ENCODE results near the gene TET1. TPM values are rescaled to one million over a fixed set of nuclear protein-coding genes. Genes with fewer than 3 reads are reported as not detected.
A peak's percentile ranks its signal among the peaks of the same experiment; 100 is the strongest.
"Not testable (repeated sequence)": the region's sequence is repeated elsewhere in the genome, so short reads cannot be mapped to it uniquely, and the experiment has no call there.

The TET1 gene
- total and polyA plus RNA-seq, 4 donors: 4.9 to 26.5 (median 15.6) TPM

GRCh38 chr10:68720793-68721672, 160.9 kb downstream of the TET1 start, which contains the start of gene CCAR1:
Gene CCAR1 (plus strand): TSS chr10:68721239. CDS start chr10:68722505, 1,266 bp downstream.
- peak; percentile 90 to 100 (median 97) for DNase-seq (ENCODE audit: low read depth in 4 of 6, low spot score in 6 of 6)
- Histone ChIP-seq H3K4me3 (ENCODE audit: low read depth, low read length) (peak within 1 kb of the TSS; percentile 95), H3K4me1 (ENCODE audit: control insufficient read depth, insufficient read depth, low read length) (peaks cover 8% of the 10 kb centered on the region), H3K36me3 (ENCODE audit: control insufficient read depth, insufficient read depth, low read length) (peaks cover 27% of the 10 kb centered on the region), H3K9me3 (ENCODE audit: control insufficient read depth, insufficient read depth, low read length) (no peaks in the 10 kb centered on the region), H3K27ac (ENCODE audit: low read depth, low read length) (peak within 1 kb of the TSS; percentile 78), H3K27me3 (ENCODE audit: control insufficient read depth, insufficient read depth, low read length) (no peaks in the 10 kb centered on the region)
- 0% methylated on average over 69 of the region's 72 CpGs for WGBS (ENCODE audit: insufficient coverage)

- Histone ChIP-seq H3K27ac (ENCODE audit: low read depth, low read length) (peak overlapping the region; percentile 78), H3K27me3 (ENCODE audit: control insufficient read depth, insufficient read depth, low read length) (no peaks in the 10 kb centered on the region), H3K36me3 (ENCODE audit: control insufficient read depth, insufficient read depth, low read length) (peaks cover 34% of the 10 kb centered on the region), H3K9me3 (ENCODE audit: control insufficient read depth, insufficient read depth, low read length) (no peaks in the 10 kb centered on the region), H3K4me1 (ENCODE audit: control insufficient read depth, insufficient read depth, low read length) (peaks cover 8% of the 10 kb centered on the region), H3K4me3 (ENCODE audit: low read depth, low read length) (peak overlapping the region; percentile 95)
- peak in 2 of 6 donors; percentile 10 to 22 for DNase-seq (ENCODE audit: low read depth in 4 of 6, low spot score in 6 of 6)
- 0% methylated on average over 18 of the region's 27 CpGs for WGBS (ENCODE audit: insufficient coverage)
Measured at GRCh38 chr10:68721673-68722335, 161.7 kb downstream of the TET1 start.

- H3K36me3 ChIP-seq (ENCODE audit: control insufficient read depth, insufficient read depth, low read length): peaks cover 58% of the 10 kb centered on the region
Measured at GRCh38 chr10:68725016-68725415, 164.9 kb downstream of the TET1 start.

GRCh38 chr10:68727146-68727545, 167.0 kb downstream of the TET1 start:
- peaks cover 5% of the 10 kb centered on the region for H3K4me1 ChIP-seq (ENCODE audit: control insufficient read depth, insufficient read depth, low read length)
- no peaks in the 10 kb centered on the region for H3K27me3 ChIP-seq (ENCODE audit: control insufficient read depth, insufficient read depth, low read length)
- DNase-seq (ENCODE audit: low read depth in 4 of 6, low spot score in 6 of 6): no peak
- 89% methylated on average over 1 of the region's 9 CpGs for WGBS (ENCODE audit: insufficient coverage)
- H3K36me3 ChIP-seq (ENCODE audit: control insufficient read depth, insufficient read depth, low read length): peaks cover 73% of the 10 kb centered on the region
- H3K9me3 ChIP-seq (ENCODE audit: control insufficient read depth, insufficient read depth, low read length): no peaks in the 10 kb centered on the region
- H3K27ac ChIP-seq (ENCODE audit: low read depth, low read length): no peak overlapping the region
- no peak overlapping the region for H3K4me3 ChIP-seq (ENCODE audit: low read depth, low read length)

More at GRCh38 chr10:68725016-68725415, 164.9 kb downstream of the TET1 start:
- Histone ChIP-seq H3K4me3 (ENCODE audit: low read depth, low read length) (no peak overlapping the region), H3K4me1 (ENCODE audit: control insufficient read depth, insufficient read depth, low read length) (peaks cover 8% of the 10 kb centered on the region), H3K9me3 (ENCODE audit: control insufficient read depth, insufficient read depth, low read length) (no peaks in the 10 kb centered on the region), H3K27me3 (ENCODE audit: control insufficient read depth, insufficient read depth, low read length) (no peaks in the 10 kb centered on the region), H3K27ac (ENCODE audit: low read depth, low read length) (no peak overlapping the region)
- DNase-seq (ENCODE audit: low read depth in 4 of 6, low spot score in 6 of 6): no peak
- WGBS (ENCODE audit: insufficient coverage): 100% methylated on average over 4 of the region's 14 CpGs

DNA sequence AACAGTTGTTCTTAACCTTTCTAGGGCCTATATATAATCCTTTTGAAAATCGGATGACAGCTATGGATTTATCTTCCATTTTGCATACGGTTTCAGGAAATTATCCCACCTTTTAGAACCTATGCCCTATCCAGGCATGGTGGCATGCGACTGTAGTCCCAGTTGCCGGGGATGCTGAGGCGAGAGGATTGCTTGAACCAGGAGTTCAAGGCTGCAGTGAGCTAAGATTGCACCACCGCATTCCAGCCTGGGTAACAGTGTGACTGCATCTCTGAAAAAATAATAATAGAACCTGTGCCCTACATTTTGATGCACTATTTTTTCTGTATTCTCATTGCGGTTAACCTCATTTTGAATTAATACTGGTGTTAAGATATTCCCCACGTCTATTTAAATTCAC, 172.5 kb downstream of the TET1 start:
- 100% methylated on average over 6 of the region's 8 CpGs for WGBS (ENCODE audit: insufficient coverage)
- no peaks in the 10 kb centered on the region for H3K27me3 ChIP-seq (ENCODE audit: control insufficient read depth, insufficient read depth, low read length)
- H3K4me3 ChIP-seq (ENCODE audit: low read depth, low read length): no peak overlapping the region
- H3K9me3 ChIP-seq (ENCODE audit: control insufficient read depth, insufficient read depth, low read length): no peaks in the 10 kb centered on the region
- no peak overlapping the region for H3K27ac ChIP-seq (ENCODE audit: low read depth, low read length)
- peaks cover 61% of the 10 kb centered on the region for H3K36me3 ChIP-seq (ENCODE audit: control insufficient read depth, insufficient read depth, low read length)
- no peaks in the 10 kb centered on the region for H3K4me1 ChIP-seq (ENCODE audit: control insufficient read depth, insufficient read depth, low read length)
- no peak for DNase-seq (ENCODE audit: low read depth in 4 of 6, low spot score in 6 of 6)

- 96% methylated on average over 6 of the region's 7 CpGs for WGBS (ENCODE audit: insufficient coverage)
- Histone ChIP-seq H3K36me3 (ENCODE audit: control insufficient read depth, insufficient read depth, low read length) (peaks cover 60% of the 10 kb centered on the region), H3K9me3 (ENCODE audit: control insufficient read depth, insufficient read depth, low read length) (no peaks in the 10 kb centered on the region), H3K4me1 (ENCODE audit: control insufficient read depth, insufficient read depth, low read length) (no peaks in the 10 kb centered on the region), H3K27ac (ENCODE audit: low read depth, low read length) (no peak overlapping the region), H3K4me3 (ENCODE audit: low read depth, low read length) (no peak overlapping the region), H3K27me3 (ENCODE audit: control insufficient read depth, insufficient read depth, low read length) (no peaks in the 10 kb centered on the region)
- no peak for DNase-seq (ENCODE audit: low read depth in 4 of 6, low spot score in 6 of 6)
Measured at GRCh38 chr10:68734349-68734748, 174.2 kb downstream of the TET1 start.

DNA sequence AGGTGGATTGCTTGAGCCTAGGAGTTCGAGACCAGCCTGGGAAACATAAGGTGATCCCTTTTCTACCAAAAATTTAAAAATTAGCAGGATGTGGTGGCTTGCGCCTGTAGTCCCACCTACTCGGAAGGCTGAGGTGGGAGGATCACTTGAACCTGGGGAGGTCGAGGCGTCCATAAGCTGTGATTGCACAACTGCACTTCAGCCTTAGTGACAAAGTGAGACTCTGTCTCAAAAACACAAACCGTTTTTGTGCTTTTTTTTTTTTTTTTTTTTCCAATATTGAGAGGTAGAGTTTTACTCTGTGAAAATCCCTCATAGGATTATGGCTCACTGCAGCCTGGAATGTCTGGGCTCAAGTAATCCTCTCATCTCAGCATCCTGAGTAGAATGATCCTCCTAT, 175.0 kb downstream of the TET1 start:
- Histone ChIP-seq H3K27me3 (ENCODE audit: control insufficient read depth, insufficient read depth, low read length) (no peaks in the 10 kb centered on the region), H3K9me3 (ENCODE audit: control insufficient read depth, insufficient read depth, low read length) (no peaks in the 10 kb centered on the region), H3K27ac (ENCODE audit: low read depth, low read length) (no peak overlapping the region), H3K36me3 (ENCODE audit: control insufficient read depth, insufficient read depth, low read length) (peaks cover 55% of the 10 kb centered on the region), H3K4me1 (ENCODE audit: control insufficient read depth, insufficient read depth, low read length) (no peaks in the 10 kb centered on the region), H3K4me3 (ENCODE audit: low read depth, low read length) (no peak overlapping the region)
- DNase-seq (ENCODE audit: low read depth in 4 of 6, low spot score in 6 of 6): no peak
- WGBS (ENCODE audit: insufficient coverage): 94% methylated on average over 3 of the region's 6 CpGs

- not testable (repeated sequence) for H3K27ac ChIP-seq (ENCODE audit: low read depth, low read length); H3K4me3 ChIP-seq (ENCODE audit: low read depth, low read length); H3K9me3 ChIP-seq (ENCODE audit: control insufficient read depth, insufficient read depth, low read length); H3K4me1 ChIP-seq (ENCODE audit: control insufficient read depth, insufficient read depth, low read length); H3K27me3 ChIP-seq (ENCODE audit: control insufficient read depth, insufficient read depth, low read length); DNase-seq (ENCODE audit: low read depth in 4 of 6, low spot score in 6 of 6)
- 100% methylated on average over 2 of the region's 7 CpGs for WGBS (ENCODE audit: insufficient coverage)
- peaks cover 52% of the 10 kb centered on the region for H3K36me3 ChIP-seq (ENCODE audit: control insufficient read depth, insufficient read depth, low read length)
Measured at GRCh38 chr10:68735739-68736138, 175.6 kb downstream of the TET1 start.

- H3K27ac ChIP-seq (ENCODE audit: low read depth, low read length); H3K9me3 ChIP-seq (ENCODE audit: control insufficient read depth, insufficient read depth, low read length); DNase-seq (ENCODE audit: low read depth in 4 of 6, low spot score in 6 of 6); H3K27me3 ChIP-seq (ENCODE audit: control insufficient read depth, insufficient read depth, low read length); H3K4me1 ChIP-seq (ENCODE audit: control insufficient read depth, insufficient read depth, low read length); H3K4me3 ChIP-seq (ENCODE audit: low read depth, low read length): not testable (repeated sequence)
- no CpG with 5 or more reads among the region's 5 CpGs for WGBS (ENCODE audit: insufficient coverage)
- H3K36me3 ChIP-seq (ENCODE audit: control insufficient read depth, insufficient read depth, low read length): peaks cover 60% of the 10 kb centered on the region
Measured at GRCh38 chr10:68740676-68741075, 180.5 kb downstream of the TET1 start.
